ENCODE measurements around the gene ANKIB1. TPM values are rescaled to one million over a fixed set of nuclear protein-coding genes. Genes with fewer than 3 reads are reported as not detected.

The ANKIB1 gene
- polyA plus RNA-seq, 1 of the 3 experiments (the other 2 are of a cell fraction) = 24.6 TPM

- Histone ChIP-seq H3K9ac (no peak overlapping the region), H3K36me3 (replicated peaks in 1 of 2; ENCODE audit: control insufficient read depth in 1 of 2, insufficient read depth in 2 of 2, low read length in 1 of 2) (peaks cover 0 to 10% of the 10 kb centered on the region in 2 experiments), H3K4me2 (no peak overlapping the region), H2AFZ (ENCODE audit: low read depth) (no peak overlapping the region), H3K9me3 (no peaks in the 10 kb centered on the region), H3K9me2 (no peaks in the 10 kb centered on the region), H4K20me1 (ENCODE audit: insufficient read depth) (peaks cover 10% of the 10 kb centered on the region; the same call in 1 of the 2 replicates), H3K79me2 (ENCODE audit: insufficient read depth) (peaks cover 95% of the 10 kb centered on the region), H3K4me1 (ENCODE audit: control insufficient read depth in 1 of 2, insufficient read depth in 2 of 2, low read depth in 1 of 2, low read length in 1 of 2) (peaks cover 0 to 8% of the 10 kb centered on the region in 2 experiments; a peak in 1 of 4 replicates), H3F3A (replicated peaks; ENCODE audit: insufficient read depth) (no peaks in the 10 kb centered on the region), H3K27me3 (ENCODE audit: insufficient read depth) (no peaks in the 10 kb centered on the region), H3K27ac (ENCODE audit: low read depth in 2 of 2, low read length in 1 of 2) (no peak overlapping the region), H3K4me3 (ENCODE audit: low read depth in 2 of 2, low read length in 1 of 2) (no peak overlapping the region)
- TF ChIP-seq RAD21 (IDR thresholded peaks at IDR 0.05; ENCODE audit: low read length) = no peak
- no peak for TF ChIP-seq ZBTB33 (IDR thresholded peaks at IDR 0.05; ENCODE audit: borderline replicate concordance, low read depth)
- no peak for TF ChIP-seq ELF1 (IDR thresholded peaks at IDR 0.05)
- no peak for TF ChIP-seq RXRA (IDR thresholded peaks at IDR 0.05; ENCODE audit: borderline replicate concordance, low read depth)
- no peak for TF ChIP-seq TEAD4 (IDR thresholded peaks at IDR 0.05; ENCODE audit: borderline replicate concordance, insufficient read depth)
- TF ChIP-seq EZH2phosphoT487 (IDR thresholded peaks at IDR 0.05; ENCODE audit: borderline replicate concordance, low read depth) = no peak
- no peak for TF ChIP-seq TCF12 (IDR thresholded peaks at IDR 0.05)
- no peak for TF ChIP-seq EP300 (IDR thresholded peaks at IDR 0.05; ENCODE audit: borderline replicate concordance in 1 of 2, low read depth in 1 of 2, low read length in 1 of 2)
- ChIA-PET CTCF (interaction anchor here (1.3 to 2.2 kb wide), 3 partner anchors 13 to 171 kb away, joined by 4 to 6 read pairs (median 5); partner anchors contain the start of gene GATAD1), POLR2A (no interaction called here)
- WGBS (ENCODE audit: low lambda C conversion rate) = 96% methylated on average over 4 of the region's 4 CpGs
- DNase-seq = no peak
Observed at GRCh38 chr7:92275327-92275726, 29.6 kb downstream of the ANKIB1 start.

GRCh38 chr7:92276460-92276864 is 30.7 kb downstream of the ANKIB1 start:
- Histone ChIP-seq H3K79me2 (ENCODE audit: insufficient read depth) (peaks cover 95% of the 10 kb centered on the region), H2AFZ (ENCODE audit: low read depth) (no peak overlapping the region), H3K9me2 (no peaks in the 10 kb centered on the region), H3K36me3 (replicated peaks in 1 of 2; ENCODE audit: control insufficient read depth in 1 of 2, insufficient read depth in 2 of 2, low read length in 1 of 2) (peaks cover 0 to 10% of the 10 kb centered on the region in 2 experiments), H4K20me1 (ENCODE audit: insufficient read depth) (peaks cover 10% of the 10 kb centered on the region; the same call in 1 of the 2 replicates), H3K4me3 (ENCODE audit: low read depth in 2 of 2, low read length in 1 of 2) (no peak overlapping the region), H3K4me2 (no peak overlapping the region), H3K27me3 (ENCODE audit: insufficient read depth) (no peaks in the 10 kb centered on the region), H3F3A (replicated peaks; ENCODE audit: insufficient read depth) (no peaks in the 10 kb centered on the region), H3K27ac (ENCODE audit: low read depth in 2 of 2, low read length in 1 of 2) (no peak overlapping the region), H3K9me3 (no peaks in the 10 kb centered on the region), H3K9ac (no peak overlapping the region), H3K4me1 (ENCODE audit: control insufficient read depth in 1 of 2, insufficient read depth in 2 of 2, low read depth in 1 of 2, low read length in 1 of 2) (peaks cover 0 to 8% of the 10 kb centered on the region in 2 experiments; a peak in 1 of 4 replicates)
- POLR2A ChIA-PET = no interaction called here
- TF ChIP-seq USF2 (IDR thresholded peaks at IDR 0.05; ENCODE audit: borderline replicate concordance, low read depth, low read length) (no peak), MXI1 (IDR thresholded peaks at IDR 0.05; ENCODE audit: low read depth, low read length) (no peak), FOXM1 (IDR thresholded peaks at IDR 0.05; ENCODE audit: low read depth) (no peak), USF1 (IDR thresholded peaks at IDR 0.05; ENCODE audit: borderline replicate concordance, low read depth) (no peak), RXRA (IDR thresholded peaks at IDR 0.05; ENCODE audit: borderline replicate concordance, low read depth) (no peak), NFIC (IDR thresholded peaks at IDR 0.05; ENCODE audit: borderline replicate concordance) (0 out of 2 replicates have a peak, but pooled peaks have one; percentile 38)
- CTCF ChIA-PET = interaction anchor here (0.6 to 2.2 kb wide), 2 partner anchors 13 to 141 kb away, joined by 4 read pairs; no protein-coding TSS in a partner anchor
- DNase-seq = no peak
- WGBS (ENCODE audit: low lambda C conversion rate) = 93% methylated on average over 2 of the region's 2 CpGs
